ENCODE results near the gene CACNB4.

The CACNB4 gene

DNA sequence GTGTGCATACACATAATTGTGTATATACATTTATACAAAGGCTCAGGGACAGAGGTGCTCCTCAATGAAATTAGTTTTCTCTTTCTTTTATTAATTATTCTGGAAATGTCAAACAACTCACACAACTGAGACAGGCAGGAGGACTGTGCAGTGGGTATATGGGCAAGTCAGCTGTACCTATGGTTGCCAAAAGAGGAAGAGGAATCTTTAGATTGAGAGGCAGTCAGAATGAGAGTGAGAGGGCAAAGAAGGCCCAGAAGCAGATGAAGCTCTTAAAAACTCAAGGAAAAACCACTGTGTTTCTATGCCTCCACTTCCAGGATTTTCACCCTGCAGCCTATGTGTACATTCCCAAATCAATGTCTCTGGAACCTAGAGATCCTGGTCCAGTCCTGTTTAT lies 79.1 kb downstream of the CACNB4 start:
- DNase-seq: no peak
- no peaks in the 10 kb centered on the region for H3K9me3 ChIP-seq (ENCODE audit: severe bottlenecking)
- TF ChIP-seq, protein P1, sequence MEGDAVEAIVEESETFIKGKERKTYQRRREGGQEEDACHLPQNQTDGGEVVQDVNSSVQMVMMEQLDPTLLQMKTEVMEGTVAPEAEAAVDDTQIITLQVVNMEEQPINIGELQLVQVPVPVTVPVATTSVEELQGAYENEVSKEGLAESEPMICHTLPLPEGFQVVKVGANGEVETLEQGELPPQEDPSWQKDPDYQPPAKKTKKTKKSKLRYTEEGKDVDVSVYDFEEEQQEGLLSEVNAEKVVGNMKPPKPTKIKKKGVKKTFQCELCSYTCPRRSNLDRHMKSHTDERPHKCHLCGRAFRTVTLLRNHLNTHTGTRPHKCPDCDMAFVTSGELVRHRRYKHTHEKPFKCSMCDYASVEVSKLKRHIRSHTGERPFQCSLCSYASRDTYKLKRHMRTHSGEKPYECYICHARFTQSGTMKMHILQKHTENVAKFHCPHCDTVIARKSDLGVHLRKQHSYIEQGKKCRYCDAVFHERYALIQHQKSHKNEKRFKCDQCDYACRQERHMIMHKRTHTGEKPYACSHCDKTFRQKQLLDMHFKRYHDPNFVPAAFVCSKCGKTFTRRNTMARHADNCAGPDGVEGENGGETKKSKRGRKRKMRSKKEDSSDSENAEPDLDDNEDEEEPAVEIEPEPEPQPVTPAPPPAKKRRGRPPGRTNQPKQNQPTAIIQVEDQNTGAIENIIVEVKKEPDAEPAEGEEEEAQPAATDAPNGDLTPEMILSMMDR (IDR thresholded peaks at IDR 0.05; ENCODE audit: low read depth, low read length): no peak
- no peaks in the 10 kb centered on the region for H3K27me3 ChIP-seq (ENCODE audit: insufficient read depth, low read depth, severe bottlenecking)
- no peak overlapping the region for H3K4me3 ChIP-seq (ENCODE audit: low read depth, low read length)
- no peaks in the 10 kb centered on the region for H3K36me3 ChIP-seq
- H3K27ac ChIP-seq: no peak overlapping the region

GRCh38 chr2:152016181-152017120 lies 82.4 kb downstream of the CACNB4 start:
- H3K27me3 ChIP-seq (ENCODE audit: insufficient read depth, low read depth, severe bottlenecking): no peaks in the 10 kb centered on the region
- H3K27ac ChIP-seq: no peak overlapping the region
- H3K9me3 ChIP-seq (ENCODE audit: severe bottlenecking): no peaks in the 10 kb centered on the region
- TF ChIP-seq, protein P1 (IDR thresholded peaks at IDR 0.05; ENCODE audit: low read depth, low read length): no peak
- H3K36me3 ChIP-seq: no peaks in the 10 kb centered on the region
- no peak overlapping the region for H3K4me3 ChIP-seq (ENCODE audit: low read depth, low read length)
- no peak for DNase-seq

DNA sequence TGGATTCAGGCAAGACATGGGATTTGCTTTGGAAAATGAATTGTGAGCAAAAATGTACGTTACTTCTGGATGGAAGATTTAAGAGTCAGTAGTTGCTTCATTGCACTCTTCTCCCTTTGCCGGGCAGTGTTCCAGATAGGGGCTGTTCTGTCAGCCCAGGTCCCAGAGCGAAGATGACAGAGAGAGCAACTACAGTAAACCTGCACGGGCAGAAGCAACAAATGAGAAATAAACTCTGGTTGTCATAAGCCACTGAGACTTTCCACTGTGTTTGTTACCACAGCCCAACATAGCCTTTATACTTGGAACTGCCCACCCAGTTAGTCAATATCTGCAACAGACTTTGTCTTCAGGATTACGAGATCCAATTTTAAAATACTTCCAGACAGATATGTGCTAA lies 83.3 kb downstream of the CACNB4 start:
- no peak overlapping the region for H3K27ac ChIP-seq
- no peaks in the 10 kb centered on the region for H3K27me3 ChIP-seq (ENCODE audit: insufficient read depth, low read depth, severe bottlenecking)
- TF ChIP-seq, protein P1 (IDR thresholded peaks at IDR 0.05; ENCODE audit: low read depth, low read length): no peak
- no peaks in the 10 kb centered on the region for H3K36me3 ChIP-seq
- H3K9me3 ChIP-seq (ENCODE audit: severe bottlenecking): no peaks in the 10 kb centered on the region
- DNase-seq: no peak
- no peak overlapping the region for H3K4me3 ChIP-seq (ENCODE audit: low read depth, low read length)

GRCh38 chr2:152012697-152013096 lies 86.1 kb downstream of the CACNB4 start:
- H3K27ac ChIP-seq: no peak overlapping the region
- no peak for DNase-seq
- H3K27me3 ChIP-seq (ENCODE audit: insufficient read depth, low read depth, severe bottlenecking): no peaks in the 10 kb centered on the region
- no peak overlapping the region for H3K4me3 ChIP-seq (ENCODE audit: low read depth, low read length)
- TF ChIP-seq, protein P1 (IDR thresholded peaks at IDR 0.05; ENCODE audit: low read depth, low read length): no peak
- no peaks in the 10 kb centered on the region for H3K36me3 ChIP-seq
- no peaks in the 10 kb centered on the region for H3K9me3 ChIP-seq (ENCODE audit: severe bottlenecking)

- Histone ChIP-seq H3K4me3 (ENCODE audit: low read depth, low read length) (no peak overlapping the region), H3K9me3 (ENCODE audit: severe bottlenecking) (no peaks in the 10 kb centered on the region), H3K36me3 (no peaks in the 10 kb centered on the region), H3K27ac (no peak overlapping the region), H3K27me3 (ENCODE audit: insufficient read depth, low read depth, severe bottlenecking) (no peaks in the 10 kb centered on the region)
- DNase-seq: no peak
- TF ChIP-seq, protein P1 (IDR thresholded peaks at IDR 0.05; ENCODE audit: low read depth, low read length): no peak
Measured at GRCh38 chr2:152011724-152012123, 87.1 kb downstream of the CACNB4 start.

All from WERI-Rb-1 (cell line).